Panc1 (cell line): ENCODE results near the gene EOLA2. TPM values are rescaled to one million over a fixed set of nuclear protein-coding genes. Genes with fewer than 3 reads are reported as not detected.
A peak's percentile ranks its signal among the peaks of the same experiment; 100 is the strongest.

ENCODE experiments used
- ATAC-seq: fragments of 200-7000 bp; cut with Tn5 transposase; 2 replicates; pipeline ENCODE4 v1.9.1; 2020; ENCODE audit warnings: mild to moderate bottlenecking, moderate library complexity
- BruUV-seq: library from RNA; stranded (reverse); fragments of 400-500 nt; replicated peaks from 2 replicates; lab custom pipeline; 2021; lab: Mats Ljungman, UMichigan
- CTCF ChIA-PET: fragments of 300-600 bp; sonication (Branson Sonifier 250); formaldehyde crosslinking; loops from one replicate; lab custom pipeline; 2022; ENCODE audit warnings: antibody characterized with exemption; lab: Charles Lee
- POLR2A ChIA-PET: fragments of 300-600 bp; sonication (Branson Sonifier 250); formaldehyde crosslinking; loops from one replicate; lab custom pipeline; 2022; ENCODE audit warnings: antibody characterized with exemption; lab: Charles Lee
- DNase-seq: peaks from one replicate; pipeline ENCODE4 v3.0.0-alpha.2; 2010; ENCODE audit warnings: low read depth, low spot score
- H3K27ac ChIP-seq: 2 replicates; pipeline ENCODE4 v1.5.1; 2011; ENCODE audit warnings: mild to moderate bottlenecking, low read length, inconsistent platforms
- H3K27me3 ChIP-seq: fragments of 200-500 bp; sonication (Bioruptor generic); 2 replicates; pipeline ENCODE4 v1.6.0; 2014; ENCODE audit warnings: low read length, inconsistent platforms; ENCODE audit not compliant: control insufficient read depth, insufficient read depth
- H3K36me3 ChIP-seq: fragments of 200-500 bp; sonication (Bioruptor generic); 2 replicates; pipeline ENCODE4 v1.5.1; 2014; ENCODE audit warnings: inconsistent platforms, mild to moderate bottlenecking, low read length, moderate library complexity; ENCODE audit not compliant: control insufficient read depth, insufficient read depth
- H3K4me1 ChIP-seq: 2 replicates; pipeline ENCODE4 v1.5.1; 2011; ENCODE audit warnings: inconsistent platforms, mild to moderate bottlenecking, low read length, moderate library complexity; ENCODE audit not compliant: control insufficient read depth, insufficient read depth
- H3K4me3 ChIP-seq, 2 experiments: 2 replicates each; pipeline ENCODE4 v1.5.1; 2011 to 2012; ENCODE audit warnings: low read depth in 2 of 2, low read length in 2 of 2, mild to moderate bottlenecking in 2 of 2, inconsistent platforms in 1 of 2, moderate library complexity in 1 of 2
- H3K9me3 ChIP-seq: fragments of 200-500 bp; sonication (Bioruptor generic); 2 replicates; pipeline ENCODE4 v1.5.1; 2014; ENCODE audit warnings: low read depth, mild to moderate bottlenecking, inconsistent platforms, low read length, moderate library complexity; ENCODE audit not compliant: control insufficient read depth, insufficient read depth
- CTCF ChIP-seq: fragments of 450-650 bp; IDR thresholded peaks from 2 replicates; pipeline ENCODE4 v1.5.1; 2017; ENCODE audit warnings: mild to moderate bottlenecking
- POLR2AphosphoS5 ChIP-seq: IDR thresholded peaks from 2 replicates; pipeline ENCODE4 v1.6.1; 2012; ENCODE audit warnings: mild to moderate bottlenecking, low read depth, low read length, moderate library complexity
- SIN3A ChIP-seq: IDR thresholded peaks from 2 replicates; pipeline ENCODE4 v1.6.1; 2012; ENCODE audit warnings: low read depth, mild to moderate bottlenecking, low read length, moderate library complexity, borderline replicate concordance; ENCODE audit not compliant: insufficient read depth
- TCF7L2 ChIP-seq: IDR thresholded peaks from 2 replicates; pipeline ENCODE4 v1.6.1; 2011; ENCODE audit warnings: mild to moderate bottlenecking, low read depth, low read length, inconsistent platforms
- in situ Hi-C: cut with HindIII; loops from 2 replicates; pipeline ENCODE4 v1.10.0; 2016; ENCODE audit warnings: low sequenced_read_pairs, low pct_unique_long_range_greater_than_20kb
- intact Hi-C: fragments of 100-400 bp; cut with micrococcal nuclease; formaldehyde crosslinking; loops from one replicate; pipeline ENCODE4 v1.10.0; 2022; ENCODE audit not compliant: unreplicated experiment
- total RNA-seq: library from RNA; stranded (reverse); gene quantifications from one replicate; pipeline ENCODE4 v1.2.1, GENCODE V29; 2021; ENCODE audit not compliant: unreplicated experiment
- TF ChIP-seq, protein P1 (sequence below), 2 experiments: IDR thresholded peaks; 2 replicates each; pipeline ENCODE4 v1.6.1; 2011 to 2012; ENCODE audit warnings: low read depth in 2 of 2, control low read depth in 1 of 2, low read length in 1 of 2, mild to moderate bottlenecking in 1 of 2, moderate library complexity in 1 of 2; ENCODE audit not compliant: insufficient read depth in 1 of 2

The EOLA2 gene
- total RNA-seq, 1 experiment from 2014 or later, result 75.0 TPM

DNA sequence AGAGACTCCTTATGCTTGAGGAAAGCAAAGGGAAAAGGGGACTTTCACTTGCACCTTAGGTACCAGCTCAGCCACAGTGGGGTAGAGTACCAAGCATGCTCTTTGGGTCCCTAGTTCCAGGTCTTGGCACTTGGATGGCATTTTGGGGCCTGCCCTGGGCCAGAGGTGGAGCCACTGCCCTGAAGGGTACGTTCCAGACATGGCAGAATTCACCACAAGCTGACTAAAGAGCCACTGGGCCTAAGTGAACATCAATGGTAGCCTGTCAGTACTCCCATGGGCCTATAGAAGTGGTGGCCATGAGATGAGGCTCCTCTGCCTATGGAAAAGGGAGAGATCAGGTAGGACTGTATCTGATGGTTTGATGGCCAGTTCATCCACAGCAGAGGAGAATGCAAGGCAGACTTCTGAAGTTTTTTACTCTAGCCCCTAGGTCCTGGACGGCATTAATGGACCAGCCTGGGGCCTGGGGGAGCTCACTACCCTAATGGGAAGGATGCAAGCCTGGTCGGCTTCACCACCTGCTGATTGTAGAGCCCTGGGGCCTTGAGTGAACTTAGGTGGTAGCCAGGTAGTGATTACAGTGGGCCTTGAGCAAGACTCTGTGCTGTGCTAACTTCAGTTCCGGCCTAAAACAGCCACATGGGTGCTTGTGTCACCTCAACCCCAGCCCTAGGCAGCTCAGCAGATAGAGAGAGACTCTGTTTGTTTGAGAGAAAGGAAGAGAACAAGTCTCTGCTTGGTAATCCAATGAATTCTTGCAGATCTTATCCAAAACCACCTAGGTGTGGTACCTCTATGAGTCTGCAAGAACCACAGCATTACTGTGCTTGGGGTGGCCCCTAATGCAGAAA lies 28.7 kb downstream of the EOLA2 start:
- ATAC-seq (peak; percentile 72), DNase-seq (no peak)
- ChIA-PET CTCF (no interaction called here), POLR2A (no interaction called here)
- no peak overlapping the region for H3K4me3 ChIP-seq
- no peaks in the 10 kb centered on the region for H3K36me3 ChIP-seq
- H3K4me1 ChIP-seq, result no peaks in the 10 kb centered on the region
- H3K27me3 ChIP-seq, result no peaks in the 10 kb centered on the region
- no TSS peak for BruUV-seq
- TF ChIP-seq SIN3A (no peak), POLR2AphosphoS5 (no peak), TCF7L2 (no peak), CTCF (no peak)
- TF ChIP-seq, protein P1, sequence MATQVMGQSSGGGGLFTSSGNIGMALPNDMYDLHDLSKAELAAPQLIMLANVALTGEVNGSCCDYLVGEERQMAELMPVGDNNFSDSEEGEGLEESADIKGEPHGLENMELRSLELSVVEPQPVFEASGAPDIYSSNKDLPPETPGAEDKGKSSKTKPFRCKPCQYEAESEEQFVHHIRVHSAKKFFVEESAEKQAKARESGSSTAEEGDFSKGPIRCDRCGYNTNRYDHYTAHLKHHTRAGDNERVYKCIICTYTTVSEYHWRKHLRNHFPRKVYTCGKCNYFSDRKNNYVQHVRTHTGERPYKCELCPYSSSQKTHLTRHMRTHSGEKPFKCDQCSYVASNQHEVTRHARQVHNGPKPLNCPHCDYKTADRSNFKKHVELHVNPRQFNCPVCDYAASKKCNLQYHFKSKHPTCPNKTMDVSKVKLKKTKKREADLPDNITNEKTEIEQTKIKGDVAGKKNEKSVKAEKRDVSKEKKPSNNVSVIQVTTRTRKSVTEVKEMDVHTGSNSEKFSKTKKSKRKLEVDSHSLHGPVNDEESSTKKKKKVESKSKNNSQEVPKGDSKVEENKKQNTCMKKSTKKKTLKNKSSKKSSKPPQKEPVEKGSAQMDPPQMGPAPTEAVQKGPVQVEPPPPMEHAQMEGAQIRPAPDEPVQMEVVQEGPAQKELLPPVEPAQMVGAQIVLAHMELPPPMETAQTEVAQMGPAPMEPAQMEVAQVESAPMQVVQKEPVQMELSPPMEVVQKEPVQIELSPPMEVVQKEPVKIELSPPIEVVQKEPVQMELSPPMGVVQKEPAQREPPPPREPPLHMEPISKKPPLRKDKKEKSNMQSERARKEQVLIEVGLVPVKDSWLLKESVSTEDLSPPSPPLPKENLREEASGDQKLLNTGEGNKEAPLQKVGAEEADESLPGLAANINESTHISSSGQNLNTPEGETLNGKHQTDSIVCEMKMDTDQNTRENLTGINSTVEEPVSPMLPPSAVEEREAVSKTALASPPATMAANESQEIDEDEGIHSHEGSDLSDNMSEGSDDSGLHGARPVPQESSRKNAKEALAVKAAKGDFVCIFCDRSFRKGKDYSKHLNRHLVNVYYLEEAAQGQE (IDR thresholded peaks at IDR 0.05; ENCODE audit: insufficient read depth in 1 of 2, low read depth in 2 of 2, low read length in 1 of 2), result no peak
- H3K27ac ChIP-seq, result no peak overlapping the region
- in situ Hi-C loops (no loop called here), intact Hi-C loops (no loop called here)
- no peaks in the 10 kb centered on the region for H3K9me3 ChIP-seq

- intact Hi-C loops (no loop called here), in situ Hi-C loops (no loop called here)
- no peak for DNase-seq
- Histone ChIP-seq H3K27ac (no peak overlapping the region), H3K4me1 (no peaks in the 10 kb centered on the region), H3K9me3 (no peaks in the 10 kb centered on the region), H3K36me3 (no peaks in the 10 kb centered on the region), H3K4me3 (no peak overlapping the region), H3K27me3 (no peaks in the 10 kb centered on the region)
- ChIA-PET POLR2A (no interaction called here), CTCF (no interaction called here)
- no peak for ATAC-seq
- no peak for TF ChIP-seq CTCF
- TF ChIP-seq TCF7L2, result no peak
- TF ChIP-seq, protein P1 (IDR thresholded peaks at IDR 0.05; ENCODE audit: insufficient read depth in 1 of 2, low read depth in 2 of 2, low read length in 1 of 2), result no peak
- no peak for TF ChIP-seq SIN3A
- no peak for TF ChIP-seq POLR2AphosphoS5
- BruUV-seq, result no TSS peak
Observed at GRCh38 chrX:149908727-149909126, 29.6 kb downstream of the EOLA2 start.
